MCF 10A (cell line): ENCODE measurements around the gene PLEK2. TPM values are rescaled to one million over a fixed set of nuclear protein-coding genes. Genes with fewer than 3 reads are reported as not detected.

Experiments used
- BruUV-seq: library from RNA; stranded (reverse); fragments of 400-500 nt; replicated peaks from 2 replicates; lab custom pipeline; 2021; lab: Mats Ljungman, UMichigan
- CTCF ChIA-PET: fragments of 300-600 bp; sonication (Branson Sonifier 250); formaldehyde crosslinking; extraction: SDS; loops from one replicate; lab custom pipeline; 2021; ENCODE audit warnings: antibody characterized with exemption, inconsistent platforms; lab: Yijun Ruan, JAX
- POLR2A ChIA-PET: fragments of 300-600, 350-650 bp; sonication (Branson Sonifier 250); formaldehyde crosslinking; extraction: SDS; loops from one replicate; lab custom pipeline; 2020; ENCODE audit warnings: antibody characterized with exemption, inconsistent platforms; lab: Yijun Ruan, JAX
- DNase-seq: peaks from one replicate; pipeline ENCODE4 v3.0.0-alpha.2; 2018; ENCODE audit not compliant: unreplicated experiment
- H3K27ac Mint-ChIP-seq: one replicate; pipeline ENCODE4 v1.8.0; 2022; ENCODE audit warnings: mild to moderate bottlenecking, low read depth, mixed read lengths; ENCODE audit not compliant: unreplicated experiment
- H3K27me3 Mint-ChIP-seq: one replicate; pipeline ENCODE4 v1.8.0; 2022; ENCODE audit warnings: mixed read lengths; ENCODE audit not compliant: insufficient read depth, unreplicated experiment
- H3K36me3 Mint-ChIP-seq: one replicate; pipeline ENCODE4 v1.8.0; 2022; ENCODE audit warnings: mild to moderate bottlenecking, moderate library complexity, mixed read lengths; ENCODE audit not compliant: insufficient read depth, unreplicated experiment
- H3K4me1 Mint-ChIP-seq: one replicate; pipeline ENCODE4 v1.8.0; 2022; ENCODE audit warnings: mixed read lengths; ENCODE audit not compliant: insufficient read depth, unreplicated experiment
- H3K4me3 Mint-ChIP-seq: one replicate; pipeline ENCODE4 v1.8.0; 2022; ENCODE audit warnings: mild to moderate bottlenecking, moderate library complexity, mixed read lengths; ENCODE audit not compliant: unreplicated experiment
- H3K9me3 Mint-ChIP-seq: one replicate; pipeline ENCODE4 v1.8.0; 2022; ENCODE audit warnings: mixed read lengths; ENCODE audit not compliant: unreplicated experiment
- CTCF ChIP-seq: fragments of 200-600 bp; IDR thresholded peaks from one replicate; pipeline ENCODE4 v1.8.0; 2022; ENCODE audit warnings: antibody characterized with exemption, mild to moderate bottlenecking; ENCODE audit not compliant: unreplicated experiment
- intact Hi-C: fragments of 100-400 bp; cut with micrococcal nuclease; formaldehyde crosslinking; loops from 2 replicates; pipeline ENCODE4 v1.14.1; 2022
- total RNA-seq: library from RNA; stranded (reverse); gene quantifications from 2 replicates; pipeline ENCODE4 v1.2.3, GENCODE V29; 2022

Gene PLEK2
- total RNA-seq, 1 experiment from 2014 or later = 39.9 TPM

- Mint-ChIP-seq H3K9me3 (no peaks in the 10 kb centered on the region), H3K4me1 (peaks cover 17% of the 10 kb centered on the region), H3K27me3 (peaks cover 14% of the 10 kb centered on the region), H3K27ac (no peak overlapping the region), H3K4me3 (no peak overlapping the region), H3K36me3 (no peaks in the 10 kb centered on the region)
- BruUV-seq = no TSS peak
- ChIA-PET POLR2A (no interaction called here), CTCF (interaction anchor here (0.9 to 9.0 kb wide), 7 partner anchors 9 to 275 kb away, joined by 3 to 221 read pairs (median 4); no protein-coding TSS in a partner anchor)
- no peak for DNase-seq
- TF ChIP-seq CTCF = no peak
- intact Hi-C loops = loop anchor here (5.0 kb wide), 1 partner anchor 98 kb away; no protein-coding TSS in a partner anchor
Observed at GRCh38 chr14:67429510-67430205, 17.7 kb upstream of the PLEK2 start.

GRCh38 chr14:67428501-67429031 lies 16.6 kb upstream of the PLEK2 start:
- BruUV-seq = no TSS peak
- CTCF ChIA-PET = interaction anchor here (0.6 to 9.0 kb wide), 24 partner anchors 9 to 331 kb away, joined by 3 to 221 read pairs (median 9); no protein-coding TSS in a partner anchor
- DNase-seq = peak; percentile 66
- peaks cover 17% of the 10 kb centered on the region for H3K4me1 Mint-ChIP-seq
- no peaks in the 10 kb centered on the region for H3K36me3 Mint-ChIP-seq
- H3K27ac Mint-ChIP-seq = no peak overlapping the region
- POLR2A ChIA-PET = interaction anchor here (1.2 to 2.5 kb wide), 3 partner anchors 17 to 143 kb away, joined by 3 to 10 read pairs (median 4); partner anchors contain the start of gene PLEK2
- peaks cover 3% of the 10 kb centered on the region for H3K27me3 Mint-ChIP-seq
- no peaks in the 10 kb centered on the region for H3K9me3 Mint-ChIP-seq
- intact Hi-C loops = loop anchor here (5.0 kb wide), 1 partner anchor 99 kb away; no protein-coding TSS in a partner anchor
- no peak for TF ChIP-seq CTCF
- no peak overlapping the region for H3K4me3 Mint-ChIP-seq

GRCh38 chr14:67426983-67427606 lies 15.1 kb upstream of the PLEK2 start:
- peak; percentile 80 for DNase-seq
- Mint-ChIP-seq H3K9me3 (no peaks in the 10 kb centered on the region), H3K36me3 (no peaks in the 10 kb centered on the region), H3K27ac (no peak overlapping the region), H3K4me3 (no peak overlapping the region), H3K4me1 (peaks cover 17% of the 10 kb centered on the region), H3K27me3 (no peaks in the 10 kb centered on the region)
- BruUV-seq = no TSS peak
- TF ChIP-seq CTCF = peak; percentile 64
- intact Hi-C loops = loop anchor here (1.0 to 5.0 kb wide), 4 partner anchors 100 to 277 kb away; no protein-coding TSS in a partner anchor
- ChIA-PET POLR2A (interaction anchor here (0.6 to 2.5 kb wide), 7 partner anchors 90 to 278 kb away, joined by 3 to 10 read pairs (median 3); no protein-coding TSS in a partner anchor), CTCF (interaction anchor here (0.5 to 9.0 kb wide), 67 partner anchors 9 to 1398 kb away, joined by 3 to 221 read pairs (median 6); partner anchors contain the start of genes PIGH, PLEK2 and PLEKHH1)
